ENCODE data around the gene BEST2. TPM values are rescaled to one million over a fixed set of nuclear protein-coding genes. Genes with fewer than 3 reads are reported as not detected.

Gene BEST2
- total and polyA plus RNA-seq, 11 donors = not detected

- Histone ChIP-seq H3K4me1 (peaks cover 0 to 65% (median 54%) of the 10 kb centered on the region in 12 donors), H3K9me3 (no peaks in the 10 kb centered on the region), H3K27me3 (no peaks in the 10 kb centered on the region), H3K36me3 (peaks cover 0 to 12% (median 0%) of the 10 kb centered on the region in 9 donors), H3K27ac (peak overlapping the region; percentile 95 to 100 (median 99)), H3K4me3 (peak overlapping the region; percentile 15 to 99 (median 84))
- ATAC-seq (peak; percentile 44 to 62 (median 54)), DNase-seq (peak; percentile 98 to 99 (median 98))
- intact Hi-C loops (cut with DNase I) = loop anchor here in 1 of 10 donors (10.0 kb wide), 1 partner anchor 365 kb away; the partner anchor contains the start of genes IER2 and STX10
- TF ChIP-seq CTCF (IDR thresholded peaks at IDR 0.05) (no peak), POLR2A (IDR thresholded peaks at IDR 0.05) (peak in 1 of 2 donors; percentile 83)
- WGBS, 4 donors = 0 to 2% (median 1%) methylated on average over 16 to 56 of the region's 56 CpGs
Observed at GRCh38 chr19:12789904-12790619, 38.5 kb downstream of the BEST2 start.

GRCh38 chr19:12790628-12791344 lies 39.2 kb downstream of the BEST2 start:
- TF ChIP-seq POLR2A (IDR thresholded peaks at IDR 0.05) (no peak), CTCF (IDR thresholded peaks at IDR 0.05) (no peak)
- Histone ChIP-seq H3K36me3 (peaks cover 0 to 12% (median 0%) of the 10 kb centered on the region in 9 donors), H3K9me3 (no peaks in the 10 kb centered on the region), H3K27me3 (no peaks in the 10 kb centered on the region), H3K27ac (peak overlapping the region; percentile 95 to 100 (median 99)), H3K4me3 (peak overlapping the region; percentile 15 to 99 (median 84)), H3K4me1 (peaks cover 0 to 64% (median 49%) of the 10 kb centered on the region in 12 donors)
- no peak for ATAC-seq
- DNase-seq = no peak
- 2 to 6% (median 3%) methylated on average over 15 to 22 of the region's 22 CpGs for WGBS, 4 donors
- intact Hi-C loops (cut with DNase I) = no loop called here

- Histone ChIP-seq H3K36me3 (peaks cover 0 to 12% (median 0%) of the 10 kb centered on the region in 9 donors), H3K9me3 (no peaks in the 10 kb centered on the region), H3K27ac (peak within 1 kb of the TSS; percentile 95 to 100 (median 99)), H3K4me1 (peaks cover 3 to 64% (median 48%) of the 10 kb centered on the region in 12 donors), H3K4me3 (peak within 1 kb of the TSS; percentile 43 to 99 (median 84)), H3K27me3 (no peaks in the 10 kb centered on the region)
- ATAC-seq (peak; percentile 55 to 71 (median 66)), DNase-seq (peak; percentile 99)
- intact Hi-C loops (cut with DNase I) = loop anchor here in 1 of 10 donors (2.0 kb wide), 1 partner anchor 13 kb away; no protein-coding TSS in a partner anchor
- 0 to 1% (median 1%) methylated on average over 40 to 73 of the region's 73 CpGs for WGBS, 4 donors
- TF ChIP-seq POLR2A (IDR thresholded peaks at IDR 0.05) (peak; percentile 100), CTCF (IDR thresholded peaks at IDR 0.05) (peak in 4 of 12 donors; percentile 6 to 12 (median 8))
Observed at GRCh38 chr19:12791345-12792050, 39.9 kb downstream of the BEST2 start, which contains the start of gene JUNB. TSS of gene JUNB (plus strand) at chr19:12791486. CDS start at chr19:12791772, 286 bp downstream.

Measured in heart left ventricle (tissue), 16 donors.